Uterus (tissue), 4 donors: ENCODE data around the gene REL. TPM values are rescaled to one million over a fixed set of nuclear protein-coding genes. Genes with fewer than 3 reads are reported as not detected.

Experiments used
- DNase-seq, 2 donors: peaks; one replicate each; pipeline ENCODE4 v3.0.0-alpha.2; 2019 to 2020
- H3K27ac ChIP-seq, 2 donors: fragments of 200-600 bp; sonication (generic); 1 replicate in 1 of 2; 2 replicates in 1 of 2; pipeline ENCODE4 v1.5.1; 2016 to 2018
- H3K27me3 ChIP-seq, 2 donors: fragments of 200-600 bp; sonication (generic); one replicate each; pipeline ENCODE4 v1.5.1; 2018 to 2019; ENCODE audit warnings: control low read depth in 1 of 2
- H3K36me3 ChIP-seq, 2 donors: fragments of 200-600 bp; sonication (generic); one replicate each; pipeline ENCODE4 v1.5.1; 2019; ENCODE audit warnings: control low read depth in 1 of 2
- H3K4me1 ChIP-seq, 2 donors: fragments of 200-600 bp; sonication (generic); one replicate each; pipeline ENCODE4 v1.5.1; 2018 to 2019; ENCODE audit warnings: control low read depth in 1 of 2
- H3K4me3 ChIP-seq, 2 donors: fragments of 200-600 bp; sonication (generic); 1 replicate in 1 of 2; 2 replicates in 1 of 2; pipeline ENCODE4 v1.5.1; 2018 to 2019; ENCODE audit warnings: mild to moderate bottlenecking in 1 of 2
- H3K9me3 ChIP-seq, 2 donors: fragments of 200-600 bp; sonication (generic); one replicate each; pipeline ENCODE4 v1.5.1; 2019; ENCODE audit warnings: control low read depth in 1 of 2
- CTCF ChIP-seq, 4 experiments: fragments of 200-600 bp in 2 of 4; fragments of 450-650 bp in 2 of 4; sonication (generic) in 2 of 4; IDR thresholded peaks; one replicate each; pipeline ENCODE4 v1.5.1; 2016 to 2019; ENCODE audit warnings: antibody characterized with exemption in 4 of 4, mild to moderate bottlenecking in 2 of 4, moderate library complexity in 1 of 4
- POLR2A ChIP-seq, 2 donors: fragments of 450-650 bp; IDR thresholded peaks; one replicate each; pipeline ENCODE4 v1.6.1; 2016; ENCODE audit warnings: antibody characterized with exemption in 2 of 2, mild to moderate bottlenecking in 1 of 2, moderate library complexity in 1 of 2
- intact Hi-C: fragments of 100-400 bp; cut with DNase I; formaldehyde crosslinking; loops from one replicate; pipeline ENCODE4 v1.15.1; 2023; ENCODE audit warnings: low total_unique reads
- total RNA-seq, 4 donors: library from RNA; depleted of rRNA in 3 of 4; stranded (reverse); fragments of >200 nt in 3 of 4; gene quantifications; one replicate each; pipeline versions ENCODE4 v1.1.0 to v1.2.4, GENCODE V29; 2014 to 2023
- donor health status: DM: yes; HTN: yes; CAD: no.

REL gene
- 10 to 100 TPM in 2 of 4 donors, 1 to 10 TPM in 2; 1.8 to 21.0 (median 12.2) TPM for total RNA-seq

- Histone ChIP-seq H3K9me3 (no peaks in the 10 kb centered on the region), H3K27me3 (no peaks in the 10 kb centered on the region), H3K27ac (peak within 1 kb of the TSS; percentile 95 to 99), H3K4me1 (peaks cover 0 to 11% of the 10 kb centered on the region in 2 donors), H3K36me3 (no peaks in the 10 kb centered on the region), H3K4me3 (peak within 1 kb of the TSS; percentile 80 to 97)
- peak; percentile 87 to 90 for DNase-seq
- TF ChIP-seq CTCF (IDR thresholded peaks at IDR 0.05) = no peak
- peak; percentile 90 to 93 for TF ChIP-seq POLR2A (IDR thresholded peaks at IDR 0.05)
- intact Hi-C loops = loop anchor here (10.0 kb wide), 1 partner anchor 294 kb away; no protein-coding TSS in a partner anchor
Measured at GRCh38 chr2:60881047-60881932, at the start of gene REL. Gene REL (plus strand): TSS chr2:60881574. CDS start chr2:60881841, 267 bp downstream.

- Histone ChIP-seq H3K4me3 (no peak overlapping the region), H3K27me3 (no peaks in the 10 kb centered on the region), H3K4me1 (no peaks in the 10 kb centered on the region), H3K27ac (no peak overlapping the region), H3K9me3 (no peaks in the 10 kb centered on the region), H3K36me3 (no peaks in the 10 kb centered on the region)
- intact Hi-C loops = no loop called here
- no peak for DNase-seq
- no peak for TF ChIP-seq CTCF (IDR thresholded peaks at IDR 0.05)
Measured at GRCh38 chr2:60831921-60832320, 49.5 kb upstream of the REL start.

GRCh38 chr2:60832621-60833020, 48.8 kb upstream of the REL start:
- H3K27me3 ChIP-seq = no peaks in the 10 kb centered on the region
- no peak for TF ChIP-seq POLR2A (IDR thresholded peaks at IDR 0.05)
- TF ChIP-seq CTCF (IDR thresholded peaks at IDR 0.05) = no peak
- H3K27ac ChIP-seq = no peak overlapping the region
- no peak overlapping the region for H3K4me3 ChIP-seq
- no peaks in the 10 kb centered on the region for H3K4me1 ChIP-seq
- no peak for DNase-seq
- H3K36me3 ChIP-seq = no peaks in the 10 kb centered on the region
- intact Hi-C loops = no loop called here
- no peaks in the 10 kb centered on the region for H3K9me3 ChIP-seq

GRCh38 chr2:60834270-60834717, 47.1 kb upstream of the REL start:
- intact Hi-C loops = no loop called here
- no peaks in the 10 kb centered on the region for H3K27me3 ChIP-seq
- no peak overlapping the region for H3K4me3 ChIP-seq
- H3K36me3 ChIP-seq = no peaks in the 10 kb centered on the region
- TF ChIP-seq POLR2A (IDR thresholded peaks at IDR 0.05) (no peak), CTCF (IDR thresholded peaks at IDR 0.05) (no peak)
- H3K4me1 ChIP-seq = no peaks in the 10 kb centered on the region
- no peaks in the 10 kb centered on the region for H3K9me3 ChIP-seq
- DNase-seq = no peak
- no peak overlapping the region for H3K27ac ChIP-seq

GRCh38 chr2:60836491-60836890, 44.9 kb upstream of the REL start:
- intact Hi-C loops = no loop called here
- TF ChIP-seq POLR2A (IDR thresholded peaks at IDR 0.05) (no peak), CTCF (IDR thresholded peaks at IDR 0.05) (no peak)
- H3K9me3 ChIP-seq = no peaks in the 10 kb centered on the region

More at GRCh38 chr2:60836491-60836890, 44.9 kb upstream of the REL start:
- Histone ChIP-seq H3K4me3 (no peak overlapping the region), H3K36me3 (no peaks in the 10 kb centered on the region), H3K27me3 (no peaks in the 10 kb centered on the region), H3K27ac (no peak overlapping the region), H3K4me1 (no peaks in the 10 kb centered on the region)
- no peak for DNase-seq
